SU-DHL-6 (cell line): ENCODE results near the gene PITPNC1.

Experiments used
- H2AFZ ChIP-seq: fragments of 200-600 bp; sonication (generic); 2 replicates; pipeline ENCODE4 v1.6.1; 2014; ENCODE audit warnings: low read depth, mild to moderate bottlenecking, moderate library complexity, mixed read lengths, antibody characterized with exemption, low read length; ENCODE audit not compliant: severe bottlenecking
- H3F3A ChIP-seq: fragments of 200-600 bp; shearing (Covaris generic); 2 replicates; pipeline ENCODE4 v1.6.0; 2016; ENCODE audit warnings: antibody characterized with exemption, mild to moderate bottlenecking; ENCODE audit not compliant: insufficient read depth
- H3K27ac ChIP-seq: fragments of 200-600 bp; sonication (generic); 2 replicates; pipeline ENCODE4 v1.5.1; 2016; ENCODE audit warnings: low read depth, mild to moderate bottlenecking, low read length, moderate library complexity, mixed read lengths
- H3K27me3 ChIP-seq: fragments of 200-600 bp; sonication (generic), shearing (Covaris generic); 2 replicates; pipeline ENCODE4 v1.6.0; 2014; ENCODE audit warnings: mild to moderate bottlenecking, low read length
- H3K36me3 ChIP-seq: fragments of 200-600 bp; sonication (generic); 2 replicates; pipeline ENCODE4 v1.6.1; 2014; ENCODE audit warnings: mild to moderate bottlenecking, low read length, mixed read lengths
- H3K4me2 ChIP-seq: fragments of 300-600, 200-600 bp; shearing (Covaris generic), sonication (generic); 2 replicates; pipeline ENCODE4 v1.6.0; 2014; ENCODE audit warnings: low read length, low read depth, mild to moderate bottlenecking; ENCODE audit not compliant: poor library complexity, severe bottlenecking
- H3K4me3 ChIP-seq: fragments of 200-600 bp; sonication (generic); 2 replicates; pipeline ENCODE4 v1.5.1; 2014; ENCODE audit warnings: antibody characterized with exemption, low read length, mild to moderate bottlenecking, mixed read lengths; ENCODE audit not compliant: insufficient read depth, poor library complexity, severe bottlenecking
- H3K79me2 ChIP-seq: fragments of 200-600 bp; sonication (generic); 2 replicates; pipeline ENCODE4 v1.6.1; 2014; ENCODE audit warnings: mild to moderate bottlenecking, low read length, moderate library complexity; ENCODE audit not compliant: insufficient read depth
- H3K9ac ChIP-seq: fragments of 200-600 bp; sonication (generic); 2 replicates; pipeline ENCODE4 v1.7.0; 2014; ENCODE audit warnings: mild to moderate bottlenecking, low read length
- H3K9me2 ChIP-seq: fragments of 200-600 bp; sonication (generic); replicated peaks from 2 replicates; pipeline ENCODE4 v1.6.1; 2014; ENCODE audit warnings: low read length; ENCODE audit not compliant: insufficient read depth
- H3K9me3 ChIP-seq: fragments of 200-600 bp; sonication (generic); 2 replicates; pipeline ENCODE4 v1.6.1; 2014; ENCODE audit warnings: low read length, mixed read lengths; ENCODE audit not compliant: insufficient read depth
- H4K20me1 ChIP-seq: fragments of 200-600 bp; sonication (generic); 2 replicates; pipeline ENCODE4 v1.6.1; 2014; ENCODE audit warnings: low read depth, mild to moderate bottlenecking, antibody characterized with exemption, low read length, moderate library complexity, mixed read lengths
- EZH2phosphoT487 ChIP-seq: fragments of 200-600 bp; sonication (generic), shearing (Covaris generic); conservative IDR thresholded peaks from 2 replicates; pipeline ENCODE4 v1.6.1; 2018; ENCODE audit warnings: mild to moderate bottlenecking, antibody characterized with exemption, low read length, moderate library complexity, mixed read lengths
- TF ChIP-seq, protein P1 (sequence below): fragments of 200-600 bp; sonication (generic); IDR thresholded peaks from one replicate; pipeline ENCODE4 v1.5.1; 2017; ENCODE audit warnings: antibody characterized with exemption, mild to moderate bottlenecking, low read length, moderate library complexity; ENCODE audit not compliant: insufficient read depth, poor library complexity, severe bottlenecking

The PITPNC1 gene

DNA sequence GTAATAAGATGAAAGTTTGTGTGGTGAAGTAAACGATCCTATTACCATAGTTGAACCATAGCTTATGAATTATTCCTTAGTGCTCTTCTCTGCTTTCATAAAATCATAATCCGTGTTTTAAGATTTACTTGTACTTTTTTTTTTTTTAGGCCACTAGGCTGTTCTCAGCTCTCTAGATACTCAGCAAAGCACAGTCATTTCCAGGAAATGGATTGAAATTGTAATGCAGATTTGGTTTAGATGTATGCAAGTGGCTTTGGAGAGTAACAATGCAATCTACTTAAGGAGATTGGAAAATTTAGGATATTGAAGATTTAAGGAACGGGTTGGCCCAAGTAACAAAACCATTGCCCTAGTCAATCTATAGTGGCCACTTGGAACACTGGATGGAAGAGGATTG is 125.1 kb downstream of the PITPNC1 start:
- no peak overlapping the region for H2AFZ ChIP-seq
- H3K4me3 ChIP-seq: no peak overlapping the region
- no peak overlapping the region for H3K4me2 ChIP-seq
- no peaks in the 10 kb centered on the region for H3K9me3 ChIP-seq
- TF ChIP-seq, protein P1, sequence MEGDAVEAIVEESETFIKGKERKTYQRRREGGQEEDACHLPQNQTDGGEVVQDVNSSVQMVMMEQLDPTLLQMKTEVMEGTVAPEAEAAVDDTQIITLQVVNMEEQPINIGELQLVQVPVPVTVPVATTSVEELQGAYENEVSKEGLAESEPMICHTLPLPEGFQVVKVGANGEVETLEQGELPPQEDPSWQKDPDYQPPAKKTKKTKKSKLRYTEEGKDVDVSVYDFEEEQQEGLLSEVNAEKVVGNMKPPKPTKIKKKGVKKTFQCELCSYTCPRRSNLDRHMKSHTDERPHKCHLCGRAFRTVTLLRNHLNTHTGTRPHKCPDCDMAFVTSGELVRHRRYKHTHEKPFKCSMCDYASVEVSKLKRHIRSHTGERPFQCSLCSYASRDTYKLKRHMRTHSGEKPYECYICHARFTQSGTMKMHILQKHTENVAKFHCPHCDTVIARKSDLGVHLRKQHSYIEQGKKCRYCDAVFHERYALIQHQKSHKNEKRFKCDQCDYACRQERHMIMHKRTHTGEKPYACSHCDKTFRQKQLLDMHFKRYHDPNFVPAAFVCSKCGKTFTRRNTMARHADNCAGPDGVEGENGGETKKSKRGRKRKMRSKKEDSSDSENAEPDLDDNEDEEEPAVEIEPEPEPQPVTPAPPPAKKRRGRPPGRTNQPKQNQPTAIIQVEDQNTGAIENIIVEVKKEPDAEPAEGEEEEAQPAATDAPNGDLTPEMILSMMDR: no peak
- no peak for TF ChIP-seq EZH2phosphoT487
- H3K27ac ChIP-seq: no peak overlapping the region
- no peak overlapping the region for H3K9ac ChIP-seq
- H3K36me3 ChIP-seq: no peaks in the 10 kb centered on the region
- H3K27me3 ChIP-seq: no peaks in the 10 kb centered on the region
- H4K20me1 ChIP-seq: no peaks in the 10 kb centered on the region
- no peaks in the 10 kb centered on the region for H3K9me2 ChIP-seq
- H3K79me2 ChIP-seq: no peaks in the 10 kb centered on the region
- no peaks in the 10 kb centered on the region for H3F3A ChIP-seq

DNA sequence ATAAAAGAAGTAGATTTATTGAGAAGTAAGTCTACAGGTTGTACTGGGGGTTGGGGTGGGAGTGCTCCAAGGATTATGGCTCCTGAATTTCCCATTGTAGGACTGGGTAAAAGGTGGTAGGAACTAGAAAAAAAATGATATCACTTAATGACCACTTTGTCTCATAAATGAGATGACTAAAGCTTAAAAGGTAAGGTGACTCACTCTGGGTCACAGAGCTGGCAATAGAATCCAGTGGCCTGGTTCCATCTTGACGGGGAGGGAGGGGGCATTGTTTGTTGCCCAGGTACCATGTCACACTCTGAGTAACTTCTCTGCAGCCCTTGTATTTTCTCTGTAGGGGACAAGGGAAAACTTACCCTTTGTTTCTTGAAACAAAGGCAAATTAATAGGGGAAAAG is 126.1 kb downstream of the PITPNC1 start:
- H3K27me3 ChIP-seq: no peaks in the 10 kb centered on the region
- no peaks in the 10 kb centered on the region for H3F3A ChIP-seq
- no peaks in the 10 kb centered on the region for H4K20me1 ChIP-seq
- no peak overlapping the region for H3K4me2 ChIP-seq
- H3K9me3 ChIP-seq: no peaks in the 10 kb centered on the region
- H3K79me2 ChIP-seq: no peaks in the 10 kb centered on the region
- no peak overlapping the region for H2AFZ ChIP-seq
- H3K9ac ChIP-seq: no peak overlapping the region
- H3K9me2 ChIP-seq: no peaks in the 10 kb centered on the region
- no peak overlapping the region for H3K27ac ChIP-seq
- no peaks in the 10 kb centered on the region for H3K36me3 ChIP-seq
- H3K4me3 ChIP-seq: no peak overlapping the region
- TF ChIP-seq, protein P1: no peak
- no peak for TF ChIP-seq EZH2phosphoT487

DNA sequence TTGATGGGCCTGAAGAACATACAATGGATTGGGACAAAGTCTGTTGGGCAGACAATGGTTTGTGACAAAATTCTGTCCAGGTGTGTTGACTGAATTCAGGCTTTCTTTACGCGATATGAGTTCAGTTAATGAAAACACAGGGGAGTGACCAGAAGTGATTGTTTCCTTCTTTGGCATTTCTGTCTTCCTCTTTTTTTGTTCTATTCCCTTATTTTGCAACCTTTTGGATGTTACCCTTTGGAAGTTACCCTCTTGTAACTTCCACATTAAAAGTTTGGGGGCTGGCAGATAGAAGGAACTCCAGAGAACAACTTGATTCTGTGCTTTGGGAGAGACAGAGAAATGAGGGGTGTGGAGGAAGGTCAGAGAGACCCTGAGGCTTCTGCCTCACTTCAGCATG is 126.7 kb downstream of the PITPNC1 start:
- no peaks in the 10 kb centered on the region for H3K9me3 ChIP-seq
- no peaks in the 10 kb centered on the region for H3K9me2 ChIP-seq
- H3K36me3 ChIP-seq: no peaks in the 10 kb centered on the region
- TF ChIP-seq, protein P1: no peak
- no peak for TF ChIP-seq EZH2phosphoT487
- H4K20me1 ChIP-seq: no peaks in the 10 kb centered on the region
- no peaks in the 10 kb centered on the region for H3K79me2 ChIP-seq
- H3K4me2 ChIP-seq: no peak overlapping the region
- no peak overlapping the region for H3K4me3 ChIP-seq
- H3K27ac ChIP-seq: no peak overlapping the region
- no peak overlapping the region for H3K9ac ChIP-seq
- H3K27me3 ChIP-seq: no peaks in the 10 kb centered on the region
- no peaks in the 10 kb centered on the region for H3F3A ChIP-seq
- no peak overlapping the region for H2AFZ ChIP-seq

DNA sequence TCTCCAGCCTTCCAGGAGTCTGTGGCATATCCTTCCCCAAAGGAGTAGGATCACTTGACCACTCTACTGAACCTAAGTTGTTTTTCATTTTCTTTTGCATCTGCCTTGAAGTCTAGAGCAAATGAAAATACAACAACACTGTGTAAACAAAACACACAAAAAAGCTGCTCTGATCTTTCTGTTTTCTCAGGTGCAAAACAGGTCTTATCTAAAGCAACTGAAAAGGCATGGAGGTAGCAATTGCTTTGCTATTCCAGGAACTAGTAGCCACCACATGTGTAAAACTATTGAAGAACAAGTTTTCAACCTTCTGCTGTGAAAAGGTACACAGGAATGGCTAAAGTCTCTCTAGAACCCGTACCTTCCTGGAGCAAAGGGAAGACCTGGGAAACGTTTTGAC is 127.1 kb downstream of the PITPNC1 start:
- Histone ChIP-seq H3F3A (no peaks in the 10 kb centered on the region), H3K4me3 (no peak overlapping the region), H3K9ac (no peak overlapping the region), H3K79me2 (no peaks in the 10 kb centered on the region), H3K9me2 (no peaks in the 10 kb centered on the region), H3K27ac (no peak overlapping the region), H4K20me1 (no peaks in the 10 kb centered on the region), H2AFZ (no peak overlapping the region), H3K9me3 (no peaks in the 10 kb centered on the region), H3K36me3 (no peaks in the 10 kb centered on the region), H3K4me2 (no peak overlapping the region), H3K27me3 (no peaks in the 10 kb centered on the region)
- no peak for TF ChIP-seq EZH2phosphoT487
- TF ChIP-seq, protein P1: no peak
